BLaER1 (cell line): ENCODE measurements around the gene HAPLN3.

ENCODE experiments used
- H3K27ac ChIP-seq: shearing (Covaris generic); formaldehyde crosslinking; 2 replicates; pipeline ENCODE4 v1.8.1; 2022
- H3K27me3 ChIP-seq: shearing (Covaris generic); formaldehyde crosslinking; 2 replicates; pipeline ENCODE4 v1.8.1; 2022
- H3K36me3 ChIP-seq: shearing (Covaris generic); formaldehyde crosslinking; 2 replicates; pipeline ENCODE4 v1.8.1; 2022
- H3K4me1 ChIP-seq: shearing (Covaris generic); formaldehyde crosslinking; 2 replicates; pipeline ENCODE4 v1.8.1; 2022
- H3K4me2 ChIP-seq: shearing (Covaris generic); formaldehyde crosslinking; 2 replicates; pipeline ENCODE4 v1.8.1; 2022
- H3K4me3 ChIP-seq: shearing (Covaris generic); formaldehyde crosslinking; 2 replicates; pipeline ENCODE4 v1.8.1; 2022
- H3K9ac ChIP-seq: shearing (Covaris generic); formaldehyde crosslinking; 2 replicates; pipeline ENCODE4 v1.8.1; 2022
- H3K9me3 ChIP-seq: shearing (Covaris generic); formaldehyde crosslinking; 2 replicates; pipeline ENCODE4 v1.8.1; 2022
- H4K20me1 ChIP-seq: shearing (Covaris generic); formaldehyde crosslinking; 2 replicates; pipeline ENCODE4 v1.8.1; 2022
- Cebpa-rat ChIP-seq: shearing (Covaris generic); IDR thresholded peaks from 2 replicates; pipeline ENCODE4 v1.8.1; 2022

HAPLN3 gene

GRCh38 chr15:88865498-88866099 is 29.7 kb downstream of the HAPLN3 start:
- no peak overlapping the region for H3K4me3 ChIP-seq
- no peak for TF ChIP-seq Cebpa-rat
- H3K4me1 ChIP-seq, result peaks cover 16% of the 10 kb centered on the region
- no peak overlapping the region for H3K27ac ChIP-seq
- no peaks in the 10 kb centered on the region for H4K20me1 ChIP-seq
- H3K9ac ChIP-seq, result no peak overlapping the region
- no peaks in the 10 kb centered on the region for H3K9me3 ChIP-seq
- no peaks in the 10 kb centered on the region for H3K36me3 ChIP-seq
- no peaks in the 10 kb centered on the region; the same call in 1 of the 2 replicates for H3K27me3 ChIP-seq
- H3K4me2 ChIP-seq, result no peak overlapping the region

GRCh38 chr15:88864861-88865497 is 30.4 kb downstream of the HAPLN3 start:
- no peak overlapping the region for H3K4me2 ChIP-seq
- no peaks in the 10 kb centered on the region for H4K20me1 ChIP-seq
- H3K9me3 ChIP-seq, result no peaks in the 10 kb centered on the region
- no peaks in the 10 kb centered on the region for H3K36me3 ChIP-seq
- no peak overlapping the region for H3K4me3 ChIP-seq
- no peak for TF ChIP-seq Cebpa-rat
- H3K27me3 ChIP-seq, result no peaks in the 10 kb centered on the region; the same call in 1 of the 2 replicates
- H3K27ac ChIP-seq, result no peak overlapping the region
- H3K9ac ChIP-seq, result no peak overlapping the region
- peaks cover 16% of the 10 kb centered on the region for H3K4me1 ChIP-seq

GRCh38 chr15:88863412-88863811 is 31.9 kb downstream of the HAPLN3 start:
- no peak overlapping the region for H3K4me2 ChIP-seq
- no peak overlapping the region for H3K9ac ChIP-seq
- no peaks in the 10 kb centered on the region for H3K9me3 ChIP-seq
- H4K20me1 ChIP-seq, result no peaks in the 10 kb centered on the region
- no peaks in the 10 kb centered on the region for H3K36me3 ChIP-seq
- no peaks in the 10 kb centered on the region; the same call in 1 of the 2 replicates for H3K27me3 ChIP-seq
- H3K4me3 ChIP-seq, result no peak overlapping the region
- H3K4me1 ChIP-seq, result peaks cover 16% of the 10 kb centered on the region
- no peak overlapping the region for H3K27ac ChIP-seq
- TF ChIP-seq Cebpa-rat, result no peak

- H3K9me3 ChIP-seq, result peaks cover 8% of the 10 kb centered on the region
- TF ChIP-seq Cebpa-rat, result no peak
- no peak overlapping the region for H3K9ac ChIP-seq
- H3K4me2 ChIP-seq, result no peak overlapping the region
- H3K36me3 ChIP-seq, result no peaks in the 10 kb centered on the region
- H3K27ac ChIP-seq, result no peak overlapping the region
- H3K4me1 ChIP-seq, result peaks cover 12% of the 10 kb centered on the region
- no peaks in the 10 kb centered on the region for H4K20me1 ChIP-seq
- H3K4me3 ChIP-seq, result no peak overlapping the region
- H3K27me3 ChIP-seq, result no peaks in the 10 kb centered on the region; the same call in 1 of the 2 replicates
Observed at GRCh38 chr15:88860212-88860611, 35.1 kb downstream of the HAPLN3 start.

- Histone ChIP-seq H3K9ac (no peak overlapping the region), H3K27ac (no peak overlapping the region), H3K4me3 (no peak overlapping the region), H3K36me3 (no peaks in the 10 kb centered on the region), H3K4me1 (peaks cover 12% of the 10 kb centered on the region), H3K27me3 (no peaks in the 10 kb centered on the region), H4K20me1 (no peaks in the 10 kb centered on the region), H3K9me3 (peaks cover 15% of the 10 kb centered on the region), H3K4me2 (no peak overlapping the region)
- no peak for TF ChIP-seq Cebpa-rat
Observed at GRCh38 chr15:88859550-88859949, 35.8 kb downstream of the HAPLN3 start.

- H4K20me1 ChIP-seq, result no peaks in the 10 kb centered on the region
- TF ChIP-seq Cebpa-rat, result no peak
- peaks cover 12% of the 10 kb centered on the region for H3K4me1 ChIP-seq
- H3K4me3 ChIP-seq, result no peak overlapping the region
- peaks cover 21% of the 10 kb centered on the region for H3K9me3 ChIP-seq
- no peaks in the 10 kb centered on the region for H3K27me3 ChIP-seq
- H3K27ac ChIP-seq, result no peak overlapping the region
- no peak overlapping the region for H3K9ac ChIP-seq
- H3K36me3 ChIP-seq, result no peaks in the 10 kb centered on the region
- no peak overlapping the region for H3K4me2 ChIP-seq
Observed at GRCh38 chr15:88858934-88859333, 36.4 kb downstream of the HAPLN3 start.

- Histone ChIP-seq H3K4me3 (no peak overlapping the region), H3K4me2 (no peak overlapping the region), H3K27me3 (no peaks in the 10 kb centered on the region), H3K27ac (no peak overlapping the region), H3K9me3 (peaks cover 23% of the 10 kb centered on the region), H3K4me1 (no peaks in the 10 kb centered on the region), H3K9ac (no peak overlapping the region), H3K36me3 (no peaks in the 10 kb centered on the region), H4K20me1 (no peaks in the 10 kb centered on the region)
- TF ChIP-seq Cebpa-rat, result no peak
Observed at GRCh38 chr15:88852476-88852875, 42.9 kb downstream of the HAPLN3 start.

GRCh38 chr15:88849376-88850072 is 45.8 kb downstream of the HAPLN3 start:
- Histone ChIP-seq H4K20me1 (no peaks in the 10 kb centered on the region), H3K9ac (no peak overlapping the region), H3K27ac (no peak overlapping the region), H3K27me3 (no peaks in the 10 kb centered on the region), H3K4me1 (no peaks in the 10 kb centered on the region), H3K9me3 (peaks cover 9% of the 10 kb centered on the region), H3K36me3 (no peaks in the 10 kb centered on the region), H3K4me2 (no peak overlapping the region), H3K4me3 (no peak overlapping the region)
- TF ChIP-seq Cebpa-rat, result no peak

- no peak for TF ChIP-seq Cebpa-rat
- no peak overlapping the region for H3K4me3 ChIP-seq
Observed at GRCh38 chr15:88848203-88848602, 47.1 kb downstream of the HAPLN3 start.

GRCh38 chr15:88847144-88847543 is 48.2 kb downstream of the HAPLN3 start:
- TF ChIP-seq Cebpa-rat, result no peak
- Histone ChIP-seq H3K4me1 (no peaks in the 10 kb centered on the region), H3K36me3 (no peaks in the 10 kb centered on the region), H3K4me3 (no peak overlapping the region), H3K4me2 (no peak overlapping the region), H3K27ac (no peak overlapping the region), H3K27me3 (no peaks in the 10 kb centered on the region), H4K20me1 (no peaks in the 10 kb centered on the region), H3K9ac (no peak overlapping the region), H3K9me3 (no peaks in the 10 kb centered on the region)

More at GRCh38 chr15:88848203-88848602, 47.1 kb downstream of the HAPLN3 start:
- no peaks in the 10 kb centered on the region for H3K36me3 ChIP-seq
- no peaks in the 10 kb centered on the region for H4K20me1 ChIP-seq
- no peak overlapping the region for H3K4me2 ChIP-seq
- H3K4me1 ChIP-seq, result no peaks in the 10 kb centered on the region
- H3K9me3 ChIP-seq, result no peaks in the 10 kb centered on the region
- no peaks in the 10 kb centered on the region for H3K27me3 ChIP-seq
- no peak overlapping the region for H3K9ac ChIP-seq
- no peak overlapping the region for H3K27ac ChIP-seq
